8988T (cell line): ENCODE data around the gene DNAH7.
"Not testable (repeated sequence)": the region's sequence is repeated elsewhere in the genome, so short reads cannot be mapped to it uniquely, and the experiment has no call there.

Source experiments
- DNase-seq: peaks from one replicate; pipeline ENCODE4 v3.0.0; 2011

DNAH7 gene

GRCh38 chr2:195709901-195710806 is 358.5 kb downstream of the DNAH7 start:
- DNase-seq, result no peak

DNA sequence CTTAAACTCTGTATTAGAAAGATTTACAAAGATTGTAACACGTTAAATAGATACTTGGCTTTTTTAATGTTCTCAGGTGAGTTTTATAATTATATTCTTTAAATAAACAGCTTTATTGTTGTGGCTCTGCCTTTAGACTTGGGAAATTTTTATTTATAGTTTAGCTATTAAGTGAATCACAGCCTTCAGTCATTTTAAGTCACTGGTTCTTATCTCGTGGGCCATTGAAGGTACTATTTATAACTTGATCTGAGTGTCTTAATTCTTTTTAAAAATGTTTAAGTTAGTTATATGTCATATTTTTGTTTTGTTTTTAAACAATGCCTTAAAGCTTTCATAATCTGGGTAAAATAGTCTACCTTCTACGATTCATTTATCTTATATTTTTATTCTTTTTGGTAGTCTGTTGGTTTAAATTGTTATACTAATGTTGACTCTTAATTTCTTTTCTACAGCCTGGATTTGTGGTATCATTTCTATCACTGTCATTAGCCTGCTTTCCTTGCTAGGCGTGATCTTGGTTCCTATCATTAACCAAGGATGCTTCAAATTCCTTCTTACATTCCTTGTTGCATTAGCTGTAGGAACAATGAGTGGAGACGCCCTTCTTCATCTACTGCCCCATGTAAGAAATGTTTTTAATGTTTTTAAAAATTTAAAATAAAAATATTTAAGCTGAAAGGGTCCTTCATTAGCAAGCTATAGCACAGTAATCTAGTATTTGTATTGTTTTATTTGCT is 362.3 kb downstream of the DNAH7 start:
- no peak for DNase-seq

GRCh38 chr2:195700480-195700879 is 368.2 kb downstream of the DNAH7 start:
- DNase-seq, result no peak

DNA sequence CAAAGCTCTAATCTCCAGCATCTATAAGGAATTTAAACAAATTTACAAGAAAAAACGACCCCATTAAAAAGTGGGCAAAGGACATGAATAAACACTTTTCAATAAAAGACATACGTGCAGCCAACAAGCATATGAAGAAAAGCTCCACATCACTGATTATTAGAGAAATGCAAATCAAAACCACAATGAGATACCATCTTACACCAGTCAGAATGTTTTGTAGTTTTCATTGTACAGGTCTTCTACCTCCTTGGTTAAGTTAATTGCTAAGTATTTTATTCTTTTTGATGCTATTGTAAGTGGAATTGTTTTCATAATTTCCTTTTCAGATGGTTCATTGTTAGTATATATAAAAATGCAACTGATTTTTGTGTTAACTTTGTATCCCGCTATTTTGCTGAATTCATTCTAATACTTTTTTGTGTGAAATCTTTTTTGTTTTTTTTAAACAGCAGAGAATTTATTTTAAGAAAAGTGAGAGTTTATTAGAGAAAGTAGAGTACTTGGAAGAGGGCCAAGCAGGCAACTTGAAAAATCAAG is 370.9 kb downstream of the DNAH7 start:
- no peak for DNase-seq

- no peak for DNase-seq
These were observed 372.6 kb downstream of the DNAH7 start for GRCh38 chr2:195696012-195696411.

DNA sequence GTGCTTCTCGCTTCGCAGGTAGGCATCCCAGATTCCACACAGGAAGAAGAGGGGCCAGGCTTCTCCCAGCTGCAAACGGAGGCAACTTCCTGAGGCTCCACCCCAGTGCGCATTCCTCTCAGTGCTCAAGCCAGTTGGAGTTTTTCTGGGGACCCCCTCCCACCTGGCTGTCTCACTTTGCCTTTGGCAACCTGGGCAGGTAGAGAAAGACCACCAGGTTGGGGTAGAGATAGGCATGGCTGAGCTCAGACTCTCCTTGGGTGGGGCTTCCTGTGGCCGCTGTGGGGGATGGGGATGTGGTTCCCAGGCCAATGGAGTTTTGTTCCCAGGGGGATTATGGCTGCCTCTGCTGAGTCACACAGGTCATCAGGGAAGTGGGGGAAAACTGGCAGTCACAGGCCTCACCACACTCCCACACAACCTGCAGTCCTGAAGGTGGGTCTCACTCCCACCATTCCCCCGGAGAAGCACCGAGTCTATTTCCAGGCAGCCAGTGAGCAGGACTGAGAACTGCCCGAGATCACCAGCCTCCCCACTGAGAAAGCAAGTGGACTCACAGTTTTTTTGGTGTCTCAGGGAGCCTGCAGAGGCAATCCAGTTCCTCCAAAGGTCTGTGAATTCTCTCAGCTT is 373.5 kb downstream of the DNAH7 start:
- no peak for DNase-seq

- DNase-seq, result no peak
These were observed 374.1 kb downstream of the DNAH7 start for GRCh38 chr2:195694553-195694952.

- DNase-seq, result not testable (repeated sequence)
These were observed 376.1 kb downstream of the DNAH7 start for GRCh38 chr2:195692531-195692930.
